Measurements from ENCODE around the gene BABAM2.
"Not testable (repeated sequence)": the region's sequence is repeated elsewhere in the genome, so short reads cannot be mapped to it uniquely, and the experiment has no call there.

The BABAM2 gene

DNA sequence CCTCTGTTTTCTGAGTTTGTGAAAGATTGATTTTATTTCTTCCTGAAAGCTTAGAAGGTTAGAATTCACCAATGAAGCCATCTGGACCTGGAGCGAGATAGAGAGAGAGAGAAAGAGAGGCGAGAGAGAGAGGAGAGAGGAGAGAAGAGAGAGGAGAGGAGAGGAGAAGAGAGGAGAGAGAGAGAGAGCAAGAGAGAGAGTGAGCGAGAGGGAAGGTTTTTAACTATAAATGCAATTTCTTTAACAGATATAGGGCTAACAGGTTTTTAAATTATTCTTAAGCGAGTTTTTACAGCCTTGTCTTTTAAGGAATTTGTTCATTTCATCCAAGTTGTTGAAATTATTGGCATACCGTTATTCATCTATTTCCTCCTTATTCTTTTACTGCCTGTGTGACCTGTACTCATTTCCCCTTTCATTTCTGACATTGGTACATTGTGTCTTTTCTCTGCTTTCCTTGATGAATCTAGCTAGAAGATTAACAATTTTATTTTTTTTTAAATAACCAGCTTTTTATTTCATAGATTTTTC is 56.1 kb downstream of the BABAM2 start:
- no peak for DNase-seq (ENCODE audit: low read depth)

DNA sequence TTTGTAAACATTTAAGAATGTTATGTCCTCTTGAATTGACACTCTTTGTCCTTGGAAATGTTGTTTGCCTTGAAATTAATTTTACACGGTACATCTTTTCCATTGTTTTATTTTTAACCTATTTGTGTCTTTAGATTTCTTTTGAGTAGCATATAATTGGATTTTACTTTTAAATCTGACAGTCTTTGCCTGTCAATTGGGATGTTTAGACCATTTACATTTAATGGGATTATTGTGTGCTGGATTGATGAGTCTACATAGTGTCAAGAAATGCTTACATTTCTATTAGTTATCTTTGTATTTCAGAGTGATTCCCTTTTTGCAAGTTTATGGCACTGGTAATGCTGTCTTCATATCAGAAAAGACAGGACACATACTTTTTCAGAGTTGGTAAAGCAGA is 61.5 kb downstream of the BABAM2 start:
- DNase-seq (ENCODE audit: low read depth), result no peak

DNA sequence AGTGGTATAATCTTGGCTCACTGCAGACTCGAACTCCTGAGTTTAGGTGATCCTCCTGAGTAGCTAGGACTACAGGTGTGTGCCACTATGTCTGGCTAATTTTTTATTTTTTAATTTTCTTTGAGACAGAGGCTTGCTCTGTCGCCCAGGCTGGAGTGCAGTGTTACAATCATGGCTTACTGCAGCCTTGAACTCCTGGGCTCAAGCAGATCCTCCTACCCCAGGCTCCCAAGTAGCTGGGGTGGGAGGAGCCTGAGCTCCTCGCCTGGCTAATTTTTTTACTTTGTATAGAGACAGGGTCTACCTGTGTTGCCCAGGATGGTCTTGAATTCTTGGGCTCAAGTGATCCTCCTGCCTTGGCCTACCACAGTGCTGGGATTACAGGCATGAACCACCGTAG is 62.5 kb downstream of the BABAM2 start:
- no peak for DNase-seq (ENCODE audit: low read depth)

DNA sequence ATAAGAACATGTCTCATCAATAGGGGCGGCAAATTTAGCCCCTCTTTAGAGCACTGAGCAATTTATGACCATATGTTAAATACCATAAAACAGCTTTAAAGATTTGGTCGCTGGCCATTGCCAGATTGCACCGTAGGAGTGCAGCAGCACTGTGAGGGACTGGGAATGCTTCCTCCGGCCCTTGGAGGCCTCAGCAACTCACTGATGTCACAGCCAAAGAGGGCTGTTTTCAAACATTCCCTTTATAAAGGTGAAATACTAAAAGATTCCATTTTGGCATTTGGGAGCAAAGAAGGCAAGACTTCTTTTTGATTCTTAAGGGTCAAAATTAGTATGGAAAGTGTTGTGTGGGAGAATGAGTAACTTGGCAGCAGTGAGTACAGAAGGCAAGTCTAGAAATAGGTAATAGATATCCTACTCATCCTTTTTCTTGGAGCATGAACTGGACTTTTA is 63.7 kb downstream of the BABAM2 start:
- no peak for DNase-seq (ENCODE audit: low read depth)

DNA sequence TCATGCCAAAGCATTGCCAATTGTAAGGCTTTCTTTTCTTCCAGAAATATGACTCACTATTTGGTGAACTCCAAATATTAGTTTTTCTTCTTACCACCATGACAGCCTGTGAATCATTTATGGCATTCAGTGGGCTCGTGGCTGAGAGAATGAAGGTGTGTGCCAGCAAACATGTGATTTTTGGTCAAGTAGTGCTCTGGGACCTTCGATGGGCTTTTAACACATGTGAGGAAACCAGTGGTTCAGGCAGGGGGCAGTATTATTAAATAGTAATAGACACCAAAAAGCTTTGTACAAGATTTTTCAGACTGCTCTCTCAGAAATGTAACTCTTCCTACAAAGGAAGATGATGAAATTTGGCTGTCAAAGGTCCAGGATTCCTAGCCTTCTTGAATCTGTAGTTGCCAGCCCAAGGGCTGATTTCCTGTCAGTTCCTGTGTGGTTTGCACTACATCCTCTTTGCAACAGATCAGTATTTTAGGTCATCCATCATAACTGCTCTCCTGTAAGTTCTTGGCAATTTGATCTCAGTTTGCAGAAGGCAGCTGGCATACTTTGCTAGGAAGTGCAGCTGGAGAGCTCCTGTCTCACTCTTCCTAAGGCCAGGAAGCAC is 64.3 kb downstream of the BABAM2 start:
- DNase-seq (ENCODE audit: low read depth), result no peak

DNA sequence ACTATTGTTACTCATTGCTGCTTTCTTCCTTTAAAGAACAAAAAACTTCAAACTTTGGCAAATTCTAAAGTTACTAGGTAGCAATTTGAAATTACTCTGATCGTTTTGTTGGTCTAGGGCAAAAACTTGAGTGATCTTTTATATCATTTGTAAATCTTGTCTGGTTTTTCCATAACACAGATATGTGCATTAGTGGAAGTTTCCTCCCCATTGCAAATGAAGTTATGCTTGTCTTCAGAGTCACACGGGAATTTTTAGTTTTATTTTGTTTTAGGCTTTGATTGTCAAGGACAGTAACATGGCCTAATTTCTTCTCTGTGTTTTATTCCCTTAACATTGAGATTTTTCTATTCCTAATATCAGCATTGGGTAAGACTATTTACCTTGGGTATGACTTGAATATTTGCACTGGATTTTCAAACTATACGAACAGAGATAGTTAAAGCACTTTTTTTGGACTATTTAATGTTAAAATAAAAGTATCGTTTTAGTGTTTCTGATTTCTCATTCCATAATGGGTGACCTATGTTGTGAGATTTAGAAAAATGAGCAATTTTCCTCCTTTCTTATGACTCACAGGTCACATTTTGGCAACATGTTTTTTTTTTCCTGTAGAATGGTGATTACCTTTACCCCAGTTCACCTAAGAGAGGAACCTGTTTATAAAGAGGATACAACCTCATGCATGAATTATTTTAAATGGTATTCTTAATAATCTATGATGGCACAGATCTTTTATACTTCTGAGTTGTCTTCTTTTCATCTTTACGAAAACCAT is 65.0 kb downstream of the BABAM2 start:
- no peak for DNase-seq (ENCODE audit: low read depth)

DNA sequence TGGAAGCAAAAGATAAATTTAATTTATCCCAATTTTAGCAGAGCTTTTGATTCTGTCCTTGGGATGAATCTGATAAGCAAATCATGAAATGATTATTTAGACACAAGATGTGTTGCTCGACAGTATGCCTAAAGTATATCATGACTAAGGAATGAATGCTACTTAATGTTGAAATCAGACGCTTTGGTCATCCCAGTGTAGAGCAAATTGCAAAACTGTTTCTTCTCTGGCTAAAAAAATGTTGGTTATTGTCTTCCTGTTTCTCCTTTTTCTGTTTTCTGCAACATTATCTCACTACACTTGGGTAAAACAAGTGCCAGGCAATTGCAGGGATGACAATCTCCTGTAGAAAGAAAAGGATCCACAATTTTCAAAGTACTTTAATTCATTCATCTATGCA is 66.4 kb downstream of the BABAM2 start:
- no peak for DNase-seq (ENCODE audit: low read depth)

DNA sequence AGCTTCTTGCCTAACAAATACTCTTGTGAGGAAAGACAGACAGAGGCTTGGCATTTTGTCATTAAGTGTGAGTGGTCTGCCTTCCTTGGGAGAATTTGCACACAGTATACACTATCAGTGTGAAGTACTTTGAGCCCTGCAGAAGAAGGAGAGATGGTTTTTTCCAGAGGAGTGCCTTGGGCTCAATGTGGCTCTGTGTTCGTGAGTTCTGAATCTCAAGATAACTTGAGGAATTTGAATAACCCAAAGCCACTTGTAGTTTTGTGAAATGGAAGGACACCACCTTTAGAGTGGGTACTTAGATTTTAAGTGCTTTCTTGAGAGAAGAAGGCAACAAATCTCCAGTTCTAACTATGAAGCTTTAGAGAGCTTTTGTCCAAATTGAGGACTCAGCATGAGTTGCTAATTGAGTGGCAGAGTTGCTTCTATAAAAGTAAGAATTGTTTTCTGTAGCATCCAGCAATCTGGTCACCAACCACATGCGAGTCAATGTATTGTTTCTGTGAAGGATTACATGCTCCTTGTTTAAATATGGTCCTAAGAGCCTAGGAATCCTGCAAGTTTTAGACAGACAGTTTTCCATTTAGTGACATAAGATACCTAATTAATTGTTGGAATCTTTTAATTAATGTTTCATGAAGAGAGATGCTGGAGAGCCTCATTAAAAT is 68.3 kb downstream of the BABAM2 start:
- no peak for DNase-seq (ENCODE audit: low read depth)

DNA sequence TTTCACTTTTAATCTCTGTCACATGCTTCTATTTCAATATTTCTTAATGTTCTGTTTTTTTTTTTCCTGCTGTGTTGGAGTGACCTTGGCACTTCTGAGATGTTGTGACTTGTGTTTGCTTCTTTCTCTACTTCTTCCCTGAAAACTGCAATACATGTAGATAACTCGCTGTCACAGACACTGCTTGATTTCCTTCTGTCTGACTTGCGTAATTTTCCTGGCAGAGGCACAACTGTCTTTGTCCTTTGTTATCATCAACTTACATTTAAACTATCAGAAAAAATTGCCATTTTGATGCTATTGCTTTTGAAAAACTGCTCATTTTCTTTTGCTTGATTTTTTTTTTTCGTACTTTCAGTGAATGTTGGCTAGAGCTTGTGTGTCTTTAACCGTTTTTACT is 69.0 kb downstream of the BABAM2 start:
- no peak for DNase-seq (ENCODE audit: low read depth)

DNA sequence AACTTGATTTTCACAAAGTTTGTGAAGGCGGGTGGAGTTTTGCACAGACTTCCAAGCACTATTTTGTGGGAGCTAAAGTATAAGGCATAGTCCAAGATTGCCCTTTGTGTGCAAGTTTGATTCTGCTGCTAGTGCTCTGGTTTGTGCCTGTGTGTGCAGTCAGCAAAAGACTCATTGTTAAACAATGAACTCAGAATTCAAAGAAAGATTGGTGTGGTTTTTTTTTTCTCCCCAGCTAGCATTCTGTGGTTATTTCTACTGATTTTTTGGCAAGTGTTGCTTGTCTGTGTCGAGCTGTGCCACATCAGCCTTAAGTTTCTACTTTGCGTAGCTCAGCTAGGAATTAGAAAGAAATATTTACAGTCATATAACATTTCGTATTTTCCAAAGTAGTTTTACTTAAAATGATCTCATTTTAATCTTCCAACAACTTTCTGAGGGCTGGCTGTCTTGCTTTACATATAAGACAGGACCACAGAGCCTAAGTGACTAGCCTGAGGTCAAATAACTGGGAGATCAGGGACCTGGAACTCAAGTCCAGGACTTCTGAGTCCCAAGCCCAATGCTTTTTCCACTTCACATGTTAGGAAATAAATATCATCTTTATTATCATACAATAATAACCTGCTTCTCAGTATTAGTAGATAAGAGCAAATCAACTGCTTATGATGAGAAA is 69.8 kb downstream of the BABAM2 start:
- DNase-seq (ENCODE audit: low read depth), result no peak

DNA sequence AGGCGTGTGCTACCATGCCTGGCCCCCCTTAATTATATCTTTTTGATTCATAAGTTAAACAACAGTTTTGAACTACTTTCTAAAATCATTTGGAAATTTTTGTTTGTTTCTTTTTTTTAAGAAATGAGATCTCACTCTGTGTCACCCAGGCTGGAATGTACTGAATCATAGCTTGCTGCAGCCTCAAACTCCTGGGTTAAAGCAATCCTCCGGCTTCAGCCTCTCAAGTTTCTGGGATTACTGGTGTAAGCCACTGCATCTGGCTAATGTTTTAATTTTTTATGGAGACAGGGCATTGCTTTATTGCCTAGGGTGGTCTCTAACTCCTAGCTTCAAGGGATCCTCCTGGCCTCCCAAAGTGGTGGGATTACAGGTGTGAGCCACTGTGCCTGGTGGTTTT is 71.5 kb downstream of the BABAM2 start:
- no peak for DNase-seq (ENCODE audit: low read depth)

DNA sequence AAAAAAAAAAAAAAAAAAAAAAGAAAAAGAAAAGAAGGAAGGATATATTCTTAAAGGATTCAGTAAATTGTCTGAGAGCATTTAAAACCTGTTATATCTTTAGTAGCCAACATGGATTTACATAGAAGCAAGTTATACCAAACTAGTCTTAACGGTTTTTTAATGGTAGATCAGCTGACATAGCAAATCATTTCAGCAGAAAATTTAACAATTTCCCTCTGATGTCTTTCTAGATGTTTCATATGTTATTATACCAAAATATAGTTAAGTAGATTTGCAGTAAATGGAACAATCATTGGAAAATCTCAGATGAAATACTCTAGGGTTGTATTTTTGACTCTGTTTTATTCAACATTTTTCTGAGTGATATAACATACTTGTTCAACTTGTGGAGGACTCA is 72.9 kb downstream of the BABAM2 start:
- no peak for DNase-seq (ENCODE audit: low read depth)

DNA sequence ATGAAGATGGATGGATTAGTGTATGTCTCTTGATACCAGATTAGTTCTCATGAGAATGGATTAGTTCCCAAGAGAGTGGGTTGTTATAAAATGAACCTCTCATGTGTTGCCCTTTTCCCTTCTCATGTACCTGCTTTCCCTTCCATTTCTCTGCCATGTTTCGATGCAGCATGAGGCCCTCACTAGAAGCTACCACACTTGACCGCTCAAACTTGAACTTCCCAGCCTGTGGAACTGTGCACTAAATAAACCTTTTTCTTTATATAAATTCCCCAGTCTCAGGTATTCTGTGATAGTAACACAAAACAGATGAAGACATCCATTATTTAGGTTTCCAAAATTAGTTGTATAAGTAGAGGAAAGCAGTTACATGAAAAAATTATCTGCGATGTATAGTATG is 73.5 kb downstream of the BABAM2 start:
- no peak for DNase-seq (ENCODE audit: low read depth)

DNA sequence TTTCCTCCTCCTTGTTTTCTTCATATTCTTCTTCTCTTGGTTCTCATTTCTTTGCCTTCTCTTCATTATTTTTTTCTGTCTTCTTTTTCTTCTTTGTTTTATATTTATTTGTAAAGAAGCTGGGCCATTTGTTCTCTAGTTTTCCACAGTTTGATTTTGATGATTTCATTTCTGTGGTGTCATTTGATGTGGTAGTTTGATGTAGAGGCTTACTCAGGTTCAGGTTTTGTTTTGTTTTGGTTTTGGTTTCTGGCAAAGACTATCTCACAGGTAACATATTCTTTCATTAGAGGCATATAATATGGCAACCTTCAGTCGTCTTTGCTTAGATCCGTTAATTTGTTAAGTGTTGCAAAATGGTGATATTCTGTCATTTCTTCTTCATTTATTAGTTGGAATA is 75.3 kb downstream of the BABAM2 start:
- no peak for DNase-seq (ENCODE audit: low read depth)

DNA sequence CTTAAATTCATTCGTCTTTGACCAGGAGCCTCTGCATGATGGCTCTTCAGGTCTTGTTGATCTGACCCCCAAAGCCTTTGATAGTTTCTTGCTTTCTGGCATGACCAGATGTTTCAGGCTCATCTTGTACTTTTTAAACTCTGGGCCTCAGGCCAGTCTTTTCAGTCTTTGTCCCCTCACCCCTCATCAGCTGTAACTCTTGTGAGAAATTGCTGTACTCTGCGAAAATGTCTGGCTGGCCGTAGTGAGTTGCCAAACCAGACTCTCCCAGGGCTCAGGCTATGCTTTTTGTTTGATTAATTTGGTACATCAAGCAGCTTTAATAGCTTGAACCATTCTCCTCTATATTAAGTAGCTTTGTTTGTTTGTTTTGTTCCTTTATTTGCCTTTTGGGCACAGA is 75.9 kb downstream of the BABAM2 start:
- DNase-seq (ENCODE audit: low read depth), result no peak

DNA sequence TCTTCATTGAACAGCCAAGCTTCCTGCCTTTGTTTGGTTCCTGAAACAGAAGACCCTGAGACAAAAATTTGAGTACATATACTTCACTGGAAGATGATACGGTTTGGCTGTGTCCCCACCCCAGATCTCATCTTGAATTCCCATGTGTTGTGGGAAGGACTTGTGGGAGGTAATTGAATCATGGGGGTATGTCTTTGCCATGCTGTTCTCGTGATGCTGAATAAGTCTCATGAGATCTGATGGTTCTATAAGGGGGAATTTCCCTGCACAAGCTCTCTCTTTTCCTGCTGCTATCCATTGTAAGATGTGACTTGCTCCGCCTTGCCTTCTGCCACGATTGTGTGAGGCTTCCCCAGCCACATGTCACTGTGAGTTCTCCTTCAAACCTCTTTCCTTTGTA is 76.5 kb downstream of the BABAM2 start:
- no peak for DNase-seq (ENCODE audit: low read depth)

DNA sequence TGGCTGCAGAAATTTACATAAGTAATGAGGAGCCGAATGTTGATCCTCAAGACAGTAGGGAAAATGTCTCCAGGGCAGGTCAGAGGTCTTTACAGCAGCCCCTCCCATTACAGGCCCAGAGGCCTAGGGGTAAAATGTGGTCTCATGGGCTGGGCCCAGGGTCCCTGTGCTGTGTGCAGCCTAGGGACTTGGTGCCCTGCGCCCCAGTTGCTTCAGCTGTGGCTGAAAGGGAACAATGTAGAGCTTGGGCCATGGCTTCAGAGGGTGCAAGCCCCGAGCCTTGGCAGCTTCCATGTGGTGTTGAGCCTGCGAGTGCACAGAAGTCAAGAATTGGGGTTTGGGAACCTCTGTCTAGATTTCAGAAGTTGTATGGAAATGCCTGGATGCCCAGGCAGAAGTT is 77.5 kb downstream of the BABAM2 start:
- not testable (repeated sequence) for DNase-seq (ENCODE audit: low read depth)

DNA sequence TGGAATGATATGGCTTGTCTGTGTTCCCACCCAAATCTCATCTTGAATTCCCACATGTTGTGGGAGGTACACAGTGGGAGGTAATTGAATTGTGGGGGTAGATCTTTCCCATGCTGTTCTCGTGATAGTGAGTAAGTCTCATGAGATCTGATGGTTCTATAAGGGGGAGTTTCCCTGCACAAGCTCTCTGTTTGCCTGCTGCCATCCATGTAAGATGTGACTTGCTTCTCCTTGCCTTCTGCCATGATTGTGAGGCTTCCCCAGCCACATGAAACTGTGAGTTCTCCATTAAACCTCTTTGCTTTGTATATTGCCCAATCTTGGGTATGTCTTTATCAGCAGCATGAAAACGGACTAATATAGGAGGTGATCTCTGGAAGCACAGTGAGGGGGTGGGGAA is 78.4 kb downstream of the BABAM2 start:
- not testable (repeated sequence) for DNase-seq (ENCODE audit: low read depth)

DNA sequence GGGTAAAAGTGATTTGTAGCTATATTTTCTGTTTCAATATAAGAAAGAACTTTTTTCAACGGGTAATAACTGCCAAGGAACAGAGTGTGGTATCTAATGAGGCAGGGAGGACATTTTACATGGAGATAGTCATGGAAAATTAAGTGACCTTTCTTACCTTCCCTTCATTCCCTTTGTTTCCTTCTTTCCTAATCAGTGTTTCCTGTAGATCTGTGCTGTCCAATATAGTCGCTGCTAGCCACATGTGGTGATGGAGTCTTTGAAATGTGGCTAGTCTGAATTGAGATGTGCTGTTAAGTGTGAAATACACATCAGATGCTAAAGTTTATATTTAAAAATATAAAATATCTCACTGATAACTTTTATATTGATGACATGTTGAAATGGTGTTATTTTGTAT is 81.8 kb downstream of the BABAM2 start:
- DNase-seq (ENCODE audit: low read depth), result no peak

DNA sequence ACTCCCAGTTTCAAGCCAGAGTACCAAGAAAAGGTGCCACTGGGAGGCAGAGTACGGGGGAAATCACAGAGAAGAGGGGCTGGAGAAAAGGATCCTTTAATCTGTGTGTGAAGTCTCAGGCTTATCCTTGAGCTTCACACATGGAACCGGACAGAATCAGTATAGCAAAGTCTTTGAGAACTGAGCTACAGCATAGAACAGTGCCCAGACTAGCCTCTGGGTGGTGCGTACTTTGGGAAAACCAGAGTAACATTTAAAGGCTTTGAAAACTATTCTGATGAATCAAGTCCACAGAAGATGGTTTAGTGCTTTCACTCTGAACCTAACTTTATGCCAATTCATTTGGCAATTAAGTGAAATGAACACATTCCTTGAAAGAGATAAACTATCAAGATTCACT is 83.1 kb downstream of the BABAM2 start:
- DNase-seq (ENCODE audit: low read depth), result no peak

DNA sequence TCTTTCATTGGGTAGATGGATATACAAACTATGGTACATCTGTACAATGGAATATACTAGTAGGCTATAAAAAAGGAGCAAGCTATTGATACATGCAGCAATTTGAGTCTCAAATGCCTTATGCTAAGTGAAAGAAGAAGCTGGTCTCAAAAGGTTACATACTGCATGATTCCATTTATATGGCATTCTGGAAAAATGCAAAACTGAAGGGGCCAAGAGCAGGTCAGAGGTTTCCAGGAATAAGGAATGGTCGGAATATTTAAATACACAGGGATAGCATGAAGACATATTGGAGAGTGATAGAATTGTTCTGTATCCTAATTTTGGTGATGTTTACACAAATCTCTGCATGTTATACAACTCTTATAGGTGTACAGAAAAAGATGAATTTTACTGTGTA is 85.8 kb downstream of the BABAM2 start:
- DNase-seq (ENCODE audit: low read depth), result no peak

DNA sequence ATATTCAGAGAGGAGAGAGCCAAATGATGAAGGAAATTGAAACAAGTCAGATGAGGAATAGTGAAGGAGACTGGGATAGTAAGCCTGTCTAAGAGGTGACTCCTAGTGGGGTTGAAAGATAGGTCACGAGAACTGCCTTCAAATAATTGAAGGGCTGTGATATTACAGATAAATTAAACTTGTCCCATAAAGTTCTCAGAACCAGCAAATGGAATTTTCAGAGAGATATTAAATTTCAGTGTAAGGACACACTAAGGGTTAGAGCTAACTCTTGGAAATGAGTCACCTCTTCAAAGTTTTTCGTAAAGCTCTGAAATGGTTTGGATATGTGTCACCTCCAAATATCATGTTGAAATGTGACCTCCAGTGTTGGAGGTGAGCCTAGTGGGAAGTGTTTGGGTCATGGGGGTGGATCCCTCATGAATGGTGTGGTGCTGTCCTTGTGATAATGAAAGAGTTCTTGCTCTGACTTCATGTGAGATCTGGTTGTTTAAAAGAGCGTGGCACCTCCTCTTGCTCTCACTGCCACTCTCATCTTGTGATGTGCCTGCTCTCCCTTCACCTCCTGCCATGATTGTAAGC is 87.3 kb downstream of the BABAM2 start:
- no peak for DNase-seq (ENCODE audit: low read depth)

Data from activated T-helper 1 cell treated with Interleukin-2 at 50 U/mL for 16 hours (primary cell).